ENCODE measurements around the gene MEI1.
A peak's percentile ranks its signal among the peaks of the same experiment; 100 is the strongest.

Gene MEI1

DNA sequence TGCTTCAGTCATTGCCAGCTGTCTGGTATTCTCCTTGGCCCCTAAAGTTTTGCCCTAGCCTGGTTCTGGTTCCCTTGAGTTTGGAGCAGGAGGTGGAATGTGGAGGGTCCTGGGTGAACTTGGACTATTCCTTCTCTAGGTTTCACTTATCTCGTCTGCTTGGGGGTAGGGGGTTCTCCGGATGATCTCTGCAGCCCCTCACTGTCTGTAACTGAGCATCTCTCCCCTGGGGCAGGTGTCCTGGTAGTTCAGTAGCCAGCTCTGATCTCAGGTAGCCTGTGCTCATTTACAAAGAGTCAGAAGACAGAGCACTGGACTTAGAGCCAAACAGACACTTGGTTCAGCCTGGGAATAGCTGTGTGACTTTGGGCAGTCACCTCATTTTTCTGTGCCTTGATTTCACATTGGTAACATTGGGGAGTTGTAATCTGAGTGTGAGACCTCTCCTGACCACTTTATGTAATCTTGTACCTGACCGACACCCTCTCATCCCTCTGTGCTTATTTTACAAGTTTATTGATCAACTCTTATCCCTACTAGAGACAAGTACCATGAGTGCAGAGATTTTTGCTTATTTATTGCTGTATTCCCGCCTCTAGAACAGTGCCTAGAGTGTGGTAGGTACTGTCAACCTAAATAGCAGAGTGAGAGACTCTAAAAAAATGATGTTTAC lies 102.0 kb downstream of the MEI1 start:
- peak overlapping the region; percentile 97 for H3K4me3 ChIP-seq (ENCODE audit: low read depth, low read length)
- TF ChIP-seq, protein P1, sequence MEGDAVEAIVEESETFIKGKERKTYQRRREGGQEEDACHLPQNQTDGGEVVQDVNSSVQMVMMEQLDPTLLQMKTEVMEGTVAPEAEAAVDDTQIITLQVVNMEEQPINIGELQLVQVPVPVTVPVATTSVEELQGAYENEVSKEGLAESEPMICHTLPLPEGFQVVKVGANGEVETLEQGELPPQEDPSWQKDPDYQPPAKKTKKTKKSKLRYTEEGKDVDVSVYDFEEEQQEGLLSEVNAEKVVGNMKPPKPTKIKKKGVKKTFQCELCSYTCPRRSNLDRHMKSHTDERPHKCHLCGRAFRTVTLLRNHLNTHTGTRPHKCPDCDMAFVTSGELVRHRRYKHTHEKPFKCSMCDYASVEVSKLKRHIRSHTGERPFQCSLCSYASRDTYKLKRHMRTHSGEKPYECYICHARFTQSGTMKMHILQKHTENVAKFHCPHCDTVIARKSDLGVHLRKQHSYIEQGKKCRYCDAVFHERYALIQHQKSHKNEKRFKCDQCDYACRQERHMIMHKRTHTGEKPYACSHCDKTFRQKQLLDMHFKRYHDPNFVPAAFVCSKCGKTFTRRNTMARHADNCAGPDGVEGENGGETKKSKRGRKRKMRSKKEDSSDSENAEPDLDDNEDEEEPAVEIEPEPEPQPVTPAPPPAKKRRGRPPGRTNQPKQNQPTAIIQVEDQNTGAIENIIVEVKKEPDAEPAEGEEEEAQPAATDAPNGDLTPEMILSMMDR (IDR thresholded peaks at IDR 0.05; ENCODE audit: low read depth, low read length), result no peak
- no peak for DNase-seq (ENCODE audit: low read depth, low spot score)
- in situ Hi-C loops (cut with HindIII; ENCODE audit: low sequenced_read_pairs), result no loop called here

DNA sequence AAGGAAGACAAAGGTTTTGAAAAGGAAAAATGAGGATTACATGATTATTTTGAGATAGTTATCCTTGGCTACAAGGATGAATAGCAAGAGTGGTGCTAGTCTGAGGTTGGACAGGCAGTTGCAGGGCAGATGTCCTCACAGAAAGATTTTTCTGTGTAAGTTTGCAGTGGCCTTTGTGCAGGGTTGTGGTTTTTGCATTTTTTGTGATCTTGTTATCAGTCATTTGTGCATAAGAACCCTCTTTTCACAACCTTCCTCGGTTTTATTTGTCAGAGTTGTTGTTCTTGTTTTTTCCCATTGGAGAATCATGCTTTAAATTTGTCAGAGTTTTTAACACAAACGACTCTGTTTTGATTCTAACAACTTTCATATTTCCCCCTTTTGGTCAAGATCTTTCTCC lies 102.6 kb downstream of the MEI1 start:
- in situ Hi-C loops (cut with HindIII; ENCODE audit: low sequenced_read_pairs), result no loop called here
- DNase-seq (ENCODE audit: low read depth, low spot score), result no peak
- H3K4me3 ChIP-seq (ENCODE audit: low read depth, low read length), result no peak overlapping the region
- TF ChIP-seq, protein P1 (IDR thresholded peaks at IDR 0.05; ENCODE audit: low read depth, low read length), result no peak

DNA sequence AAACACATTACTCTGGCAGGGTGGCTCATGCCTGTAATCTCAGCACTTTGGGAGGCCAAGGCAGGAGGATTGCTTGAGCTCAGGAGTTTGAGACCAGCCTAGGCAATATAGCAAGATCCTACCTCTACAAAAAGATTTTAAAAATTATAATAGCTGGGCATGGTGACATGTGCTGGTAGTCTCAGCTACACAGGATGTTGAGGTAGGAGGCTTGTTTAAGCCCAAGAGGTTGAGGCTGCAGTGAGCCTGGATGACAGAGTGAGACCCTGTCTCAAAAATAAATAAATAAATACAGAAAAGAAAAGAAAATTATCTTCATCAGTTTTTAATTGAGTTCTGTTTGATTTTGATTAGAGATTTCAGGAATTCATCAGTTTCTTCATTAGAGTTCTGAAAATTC lies 106.3 kb downstream of the MEI1 start:
- TF ChIP-seq, protein P1 (IDR thresholded peaks at IDR 0.05; ENCODE audit: low read depth, low read length), result no peak
- in situ Hi-C loops (cut with HindIII; ENCODE audit: low sequenced_read_pairs), result no loop called here
- DNase-seq (ENCODE audit: low read depth, low spot score), result no peak
- no peak overlapping the region for H3K4me3 ChIP-seq (ENCODE audit: low read depth, low read length)

DNA sequence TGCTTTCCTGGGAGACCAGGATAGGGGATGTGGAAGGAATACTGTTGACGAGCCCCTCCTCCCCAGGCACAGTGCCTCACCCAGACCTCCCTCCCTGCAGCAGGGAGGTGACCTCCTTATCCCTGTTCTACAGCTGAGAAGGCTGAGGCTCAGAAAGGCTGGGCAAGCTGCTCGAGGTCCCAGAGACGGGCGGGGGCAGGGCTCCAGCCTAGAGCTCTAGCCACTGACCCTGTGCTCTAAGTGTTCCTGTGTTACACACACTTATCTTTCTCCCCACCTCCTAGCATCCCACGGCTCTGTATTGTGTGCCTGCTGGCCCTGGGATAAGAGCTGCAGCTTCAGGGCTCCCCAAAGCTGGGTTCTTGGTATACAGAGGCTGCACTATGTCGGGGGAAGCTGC lies 109.1 kb downstream of the MEI1 start:
- in situ Hi-C loops (cut with HindIII; ENCODE audit: low sequenced_read_pairs), result no loop called here
- DNase-seq (ENCODE audit: low read depth, low spot score), result no peak
- TF ChIP-seq, protein P1 (IDR thresholded peaks at IDR 0.05; ENCODE audit: low read depth, low read length), result no peak
- H3K4me3 ChIP-seq (ENCODE audit: low read depth, low read length), result no peak overlapping the region

DNA sequence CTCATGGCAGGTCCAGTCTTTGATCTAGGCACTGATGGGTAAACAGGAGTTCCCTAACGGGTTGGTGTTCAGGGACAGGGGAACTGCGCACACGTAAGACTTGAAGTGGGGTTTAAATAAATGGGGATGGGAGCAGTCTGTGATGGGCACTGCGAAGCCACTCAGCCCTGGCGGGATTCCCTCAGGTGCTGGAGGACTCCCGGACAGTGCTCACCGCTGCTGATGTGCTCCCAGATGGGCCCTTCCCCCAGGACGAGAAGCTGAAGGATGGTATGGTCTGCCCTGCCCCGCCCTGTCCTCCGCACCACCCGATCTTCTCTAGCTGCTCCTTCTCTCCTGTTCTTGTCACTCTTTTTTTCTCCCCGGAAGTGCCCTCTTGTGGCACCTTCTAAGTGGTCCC lies 110.7 kb downstream of the MEI1 start:
- in situ Hi-C loops (cut with HindIII; ENCODE audit: low sequenced_read_pairs), result no loop called here
- H3K4me3 ChIP-seq (ENCODE audit: low read depth, low read length), result no peak overlapping the region
- TF ChIP-seq, protein P1 (IDR thresholded peaks at IDR 0.05; ENCODE audit: low read depth, low read length), result no peak
- DNase-seq (ENCODE audit: low read depth, low spot score), result no peak

DNA sequence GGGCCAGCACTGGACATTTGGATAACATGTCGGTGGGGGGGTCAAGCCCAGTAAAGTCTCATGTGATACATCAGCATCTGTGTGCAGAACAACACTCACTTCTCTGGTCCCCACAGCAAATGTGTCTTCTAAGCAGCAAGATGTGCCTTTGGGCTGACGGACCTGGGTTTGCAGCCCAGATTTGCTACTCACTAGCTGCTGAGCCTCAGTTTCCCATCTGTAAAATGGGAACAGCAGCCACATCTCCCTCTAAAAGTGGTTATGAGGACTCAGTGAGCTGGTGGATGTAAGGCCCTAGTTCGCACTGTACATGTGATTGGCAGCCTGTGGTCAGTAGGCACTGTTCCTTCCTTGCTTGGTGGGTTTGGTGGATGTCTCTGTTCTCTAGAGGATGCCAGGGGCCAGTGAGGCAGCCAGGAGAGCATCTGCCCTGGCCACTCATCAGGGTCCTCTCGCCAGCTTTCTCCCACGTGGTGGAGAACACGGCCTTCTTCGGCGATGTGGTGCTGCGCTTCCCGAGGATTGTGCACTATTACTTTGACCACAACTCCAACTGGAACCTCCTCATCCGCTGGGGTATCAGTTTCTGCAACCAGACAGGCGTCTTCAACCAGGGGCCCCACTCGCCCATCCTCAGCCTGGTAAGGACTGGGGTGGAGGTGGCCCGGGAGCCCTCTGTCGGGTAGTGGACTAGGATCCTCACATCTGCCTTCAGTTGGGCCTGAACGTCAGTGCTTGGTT lies 113.7 kb downstream of the MEI1 start:
- in situ Hi-C loops (cut with HindIII; ENCODE audit: low sequenced_read_pairs), result no loop called here
- no peak overlapping the region for H3K4me3 ChIP-seq (ENCODE audit: low read depth, low read length)
- TF ChIP-seq, protein P1 (IDR thresholded peaks at IDR 0.05; ENCODE audit: low read depth, low read length), result no peak
- DNase-seq (ENCODE audit: low read depth, low spot score), result no peak
